OCI-M1 (cell line): ENCODE measurements around the gene SMYD3.

Source experiments
- DNase-seq: peaks from one replicate; lab custom pipeline; 2025; lab: John Stamatoyannopoulos, UW

SMYD3 gene

DNA sequence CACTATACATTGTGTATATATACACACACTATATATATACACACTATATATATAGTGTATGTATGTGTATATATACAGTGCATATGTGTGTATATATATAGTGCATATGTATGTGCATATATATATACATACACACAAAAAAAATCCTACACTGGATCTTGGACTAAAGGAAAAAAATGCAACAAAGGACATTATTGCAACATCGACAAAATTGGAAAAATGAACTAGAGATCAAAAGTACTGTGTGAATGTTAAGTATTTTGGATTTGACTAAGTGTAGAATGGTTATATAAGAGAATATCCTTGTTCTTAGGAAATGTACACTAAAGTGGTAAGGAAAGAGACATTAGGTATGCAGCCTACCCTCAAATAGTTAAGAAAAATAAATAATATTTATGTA is 36.5 kb downstream of the SMYD3 start:
- DNase-seq, result no peak

GRCh38 chr1:246462986-246463385 is 44.1 kb downstream of the SMYD3 start:
- no peak for DNase-seq

DNA sequence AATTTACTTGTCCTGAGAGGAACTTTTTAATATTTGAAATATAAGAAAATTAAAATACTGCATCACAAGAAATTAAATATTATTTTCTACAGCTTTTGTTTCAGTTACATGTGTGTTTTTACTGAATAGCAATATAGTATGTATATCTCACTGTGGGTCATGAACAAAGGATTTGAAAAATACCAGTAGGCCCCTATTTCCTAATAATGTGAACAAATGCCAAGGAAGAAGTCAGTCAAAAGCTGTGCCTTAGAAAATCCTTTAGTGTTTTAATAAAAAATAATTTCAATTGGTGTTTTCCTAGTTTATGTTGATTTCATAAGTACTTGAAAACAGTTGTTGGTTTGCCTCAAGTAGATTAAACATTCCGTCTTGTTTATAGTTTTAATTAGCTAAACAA is 46.7 kb downstream of the SMYD3 start:
- no peak for DNase-seq

DNA sequence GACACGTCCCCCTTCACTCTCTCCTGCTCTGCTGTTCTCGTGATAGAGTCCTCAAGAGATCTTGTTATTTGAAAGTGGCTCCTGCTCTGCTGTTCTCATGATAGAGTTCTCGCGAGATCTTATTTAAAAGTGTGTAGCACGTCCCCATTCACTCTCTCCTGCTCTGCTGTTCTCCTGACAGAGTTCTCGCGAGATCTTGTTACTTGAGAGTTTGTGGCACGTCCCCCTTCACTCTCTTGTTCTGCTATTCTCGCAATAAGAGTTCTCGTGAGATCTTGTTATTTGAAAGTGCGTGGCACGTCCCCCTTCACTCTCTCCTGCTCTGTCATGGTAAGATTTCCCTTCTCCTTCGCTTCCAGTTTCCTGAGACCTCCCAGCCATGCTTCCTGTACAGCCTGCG is 47.9 kb downstream of the SMYD3 start:
- no peak for DNase-seq

- no peak for DNase-seq
Observed at GRCh38 chr1:246455476-246455875, 51.6 kb downstream of the SMYD3 start.

DNA sequence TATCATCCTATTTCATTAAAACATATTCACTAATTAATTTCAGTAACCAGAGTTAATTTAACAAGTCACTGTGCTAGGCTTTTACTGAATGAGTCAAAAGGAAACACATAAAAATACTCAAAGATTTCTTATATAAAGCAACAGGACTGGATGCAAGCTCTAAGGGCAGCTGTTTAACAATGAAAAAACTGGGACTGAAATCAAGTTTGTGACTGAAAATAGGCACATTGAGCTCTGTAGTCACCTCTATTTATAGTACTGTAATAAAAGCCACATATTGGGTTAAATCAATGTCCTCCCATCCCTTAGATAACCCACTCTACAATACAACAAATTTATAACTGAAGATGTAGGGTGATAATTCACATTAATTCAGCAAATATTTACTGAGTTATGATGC is 52.4 kb downstream of the SMYD3 start:
- no peak for DNase-seq

DNA sequence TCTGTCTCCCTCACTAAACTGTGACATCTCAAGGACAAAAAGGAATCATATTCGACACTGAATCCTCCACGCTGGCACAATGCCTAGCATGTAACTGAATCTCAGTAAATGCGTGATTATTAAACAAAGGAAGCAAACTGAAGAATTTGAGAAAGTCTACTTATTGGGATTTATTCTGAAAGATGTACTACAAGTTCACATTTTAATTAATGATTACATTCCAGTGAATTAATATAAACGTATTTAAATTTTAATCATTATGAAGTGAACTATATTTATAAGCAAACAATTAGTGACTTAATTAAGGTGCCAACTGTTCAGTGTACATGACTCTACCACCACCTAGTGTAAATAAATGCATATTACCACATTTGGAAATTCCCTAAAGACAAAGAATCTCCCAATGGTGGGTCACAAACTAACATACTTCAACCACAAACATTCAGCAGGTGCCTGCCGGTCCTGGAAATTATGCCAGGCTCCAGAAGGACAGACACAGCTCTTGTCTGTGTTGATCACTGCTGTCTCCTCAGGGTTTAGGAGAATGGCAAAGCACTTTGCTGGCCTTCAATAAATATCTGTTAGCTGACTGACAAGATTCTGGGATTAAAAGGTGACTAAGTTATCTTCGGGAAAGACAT is 56.3 kb downstream of the SMYD3 start:
- peak; percentile 64 for DNase-seq

DNA sequence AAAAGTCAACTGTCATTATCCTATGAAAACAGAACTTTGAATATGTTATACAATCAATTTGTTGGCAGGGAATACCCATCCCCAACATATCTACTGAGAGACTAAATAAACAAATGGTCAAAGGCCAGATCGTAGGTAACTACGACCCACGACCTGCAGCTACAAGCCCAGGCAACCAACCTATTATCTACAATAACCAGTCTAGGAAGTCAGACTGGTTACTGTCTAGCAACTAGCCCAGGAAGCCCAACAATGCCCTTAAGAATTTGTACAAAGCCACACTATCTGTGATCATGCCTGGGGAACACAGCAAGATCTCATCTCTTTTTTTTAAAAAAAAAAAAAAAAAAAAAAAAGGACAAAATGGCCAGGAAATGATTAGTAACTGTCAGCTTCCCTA is 58.7 kb downstream of the SMYD3 start:
- DNase-seq, result no peak

DNA sequence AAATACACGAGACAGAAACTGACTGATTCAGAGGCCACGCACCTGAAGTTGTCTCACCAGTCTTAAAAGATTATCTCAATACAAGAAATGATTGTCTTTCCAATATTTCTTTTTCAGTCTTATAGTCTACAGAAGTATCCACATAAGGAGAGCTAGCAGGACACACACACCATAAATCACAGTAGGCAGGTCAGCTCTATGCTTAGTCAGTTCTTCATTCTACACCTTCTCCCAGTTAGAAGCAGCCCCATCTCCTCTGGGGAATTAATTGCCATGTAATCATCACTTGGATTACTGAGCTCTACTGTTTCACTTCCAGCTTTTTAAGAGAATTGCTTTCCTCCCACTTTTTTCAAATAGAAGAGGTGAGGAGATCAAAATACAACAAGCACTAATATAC is 59.6 kb downstream of the SMYD3 start:
- DNase-seq, result no peak

- DNase-seq, result no peak
Observed at GRCh38 chr1:246445503-246445902, 61.6 kb downstream of the SMYD3 start.

- no peak for DNase-seq
Observed at GRCh38 chr1:246444617-246445016, 62.5 kb downstream of the SMYD3 start.

DNA sequence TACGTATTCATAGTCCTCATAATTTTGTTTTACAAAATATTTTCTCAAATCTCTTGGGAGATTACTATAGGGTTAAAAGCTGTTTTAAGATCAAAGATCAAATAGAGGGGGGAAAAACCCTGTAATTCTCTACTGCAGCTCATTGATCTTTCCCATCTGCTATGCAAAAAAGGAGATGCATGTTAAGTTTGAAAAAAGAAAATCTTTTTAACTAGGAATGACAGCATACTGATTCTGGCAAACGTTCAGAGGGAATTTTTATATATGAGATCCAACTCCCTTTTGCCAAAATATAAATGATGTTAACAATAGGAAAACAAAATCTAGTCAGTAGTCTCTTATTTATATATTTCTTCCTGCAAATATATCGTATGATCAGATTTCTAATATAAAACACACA is 69.1 kb downstream of the SMYD3 start:
- no peak for DNase-seq

GRCh38 chr1:246435421-246436041 is 71.5 kb downstream of the SMYD3 start:
- DNase-seq, result no peak

DNA sequence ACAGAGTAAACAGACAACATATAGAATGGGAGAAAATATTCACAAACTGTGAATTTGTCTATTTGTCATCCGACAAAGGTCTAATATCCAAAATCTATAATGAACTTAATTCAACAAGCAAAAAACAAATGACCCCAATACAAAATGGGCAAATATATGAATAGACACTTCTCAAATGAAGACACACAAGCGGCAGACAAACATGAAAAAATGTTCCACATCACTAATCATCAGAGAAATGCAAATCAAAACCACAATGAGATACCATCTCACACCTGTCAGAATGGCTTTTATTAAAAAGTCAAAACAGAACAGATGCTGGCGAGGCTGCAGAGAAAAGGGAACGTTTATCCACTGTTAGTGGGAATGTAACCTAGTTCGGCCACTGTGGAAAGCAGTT is 72.7 kb downstream of the SMYD3 start:
- no peak for DNase-seq

GRCh38 chr1:246428542-246429308 is 78.4 kb downstream of the SMYD3 start:
- peak; percentile 98 for DNase-seq

- no peak for DNase-seq
Observed at GRCh38 chr1:246427611-246428010, 79.5 kb downstream of the SMYD3 start.

DNA sequence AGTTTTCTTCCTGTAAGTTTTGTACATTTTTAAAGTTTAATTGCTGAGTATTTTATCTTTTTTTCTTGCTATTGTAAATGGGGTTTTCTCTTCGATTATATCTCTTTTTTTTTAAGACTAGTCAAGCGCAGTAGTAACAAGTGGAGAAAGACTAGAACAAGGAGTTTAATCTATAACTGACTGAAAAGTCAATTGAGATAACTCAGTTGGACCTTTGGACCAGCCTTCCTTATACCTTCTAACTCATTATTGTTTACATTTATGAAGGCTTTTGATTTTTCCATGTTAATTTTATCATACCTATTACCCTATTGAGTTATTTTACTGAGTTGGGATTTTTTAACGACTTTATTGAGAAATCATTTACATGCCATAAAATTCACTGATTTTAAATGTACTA is 81.2 kb downstream of the SMYD3 start:
- DNase-seq, result no peak

GRCh38 chr1:246425139-246425794 is 81.8 kb downstream of the SMYD3 start:
- DNase-seq, result peak; percentile 93

DNA sequence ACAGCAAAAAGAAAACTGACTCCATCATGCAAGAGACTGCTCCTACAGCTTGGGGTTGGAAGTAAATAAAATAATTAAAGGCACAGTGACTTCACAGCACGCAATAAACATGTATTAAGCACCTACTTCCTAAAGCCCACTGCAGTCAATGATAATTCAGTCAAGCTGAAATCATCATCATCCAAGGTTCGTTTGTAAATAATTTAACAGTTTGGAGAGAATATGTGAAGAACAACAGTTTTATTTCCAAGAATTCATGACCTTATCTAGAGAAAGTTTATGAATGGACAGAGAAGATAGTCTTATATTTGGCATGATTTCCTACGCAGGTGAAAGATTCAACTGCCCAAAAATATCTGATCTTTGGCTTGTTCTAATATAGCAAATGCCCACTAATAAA is 86.8 kb downstream of the SMYD3 start:
- peak; percentile 57 for DNase-seq

GRCh38 chr1:246418565-246419312 is 88.3 kb downstream of the SMYD3 start:
- DNase-seq, result no peak

DNA sequence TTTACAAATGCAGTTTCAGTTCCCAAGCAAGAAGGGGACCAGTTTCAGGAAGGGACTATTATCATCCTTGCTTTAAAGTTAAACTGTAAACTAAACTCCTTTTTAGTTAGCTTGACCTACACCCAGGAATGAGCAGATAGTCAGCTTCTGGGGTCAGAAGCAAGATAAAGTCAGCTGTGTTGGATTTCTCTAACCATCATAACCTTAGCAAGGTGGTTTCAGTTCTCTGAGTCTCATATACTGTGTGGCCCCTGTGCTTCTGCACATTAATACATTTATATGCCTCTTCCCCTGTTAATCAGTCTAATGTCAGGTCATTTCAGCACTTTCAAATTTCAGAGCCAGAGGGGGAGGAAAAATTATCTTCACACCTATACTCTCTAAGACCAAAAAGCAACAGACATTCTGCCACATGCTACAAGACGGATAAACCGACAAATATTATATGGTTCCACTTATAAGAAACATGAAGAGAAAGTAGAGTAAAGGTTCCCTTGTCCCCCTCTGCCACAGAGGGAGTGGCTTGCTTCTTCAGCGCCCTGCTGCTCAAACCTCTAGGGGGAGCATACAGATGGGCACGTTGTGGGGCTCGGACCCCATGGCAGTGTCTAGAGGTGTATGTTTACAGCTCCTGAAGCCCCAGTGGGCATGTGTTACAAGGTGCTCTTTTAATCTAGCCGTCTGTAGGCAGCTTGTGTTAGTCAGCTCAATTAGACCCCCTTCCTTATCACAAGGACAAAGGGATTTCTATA is 89.1 kb downstream of the SMYD3 start:
- DNase-seq, result no peak
